ENCODE measurements around the gene COL13A1.

- TF ChIP-seq CTCF (IDR thresholded peaks at IDR 0.05) (no peak), POLR2A (IDR thresholded peaks at IDR 0.05) (no peak), POLR2AphosphoS5 (IDR thresholded peaks at IDR 0.05) (no peak), EP300 (IDR thresholded peaks at IDR 0.05) (no peak)
These were observed 35.4 kb upstream of the COL13A1 start for GRCh38 chr10:69766161-69766910.

Measured in upper lobe of left lung (tissue), 4 donors.